Subcutaneous adipose tissue (tissue), 4 donors: ENCODE results near the gene EHD4. TPM values are rescaled to one million over a fixed set of nuclear protein-coding genes. Genes with fewer than 3 reads are reported as not detected.

Experiments used
- total RNA-seq, 4 donors: library from RNA; depleted of rRNA; stranded (reverse); fragments of >200 nt; gene quantifications; one replicate each; pipeline ENCODE4 v1.1.0, GENCODE V29; 2016
- TF ChIP-seq, protein P1 (sequence below): fragments of 450-650 bp; IDR thresholded peaks from one replicate; pipeline ENCODE4 v1.5.1; 2016; ENCODE audit warnings: low read depth, mild to moderate bottlenecking, control low read depth, antibody characterized with exemption, moderate library complexity

The EHD4 gene
- total RNA-seq, 4 donors from 2014 or later, result 24.8 to 43.2 (median 33.0) TPM

DNA sequence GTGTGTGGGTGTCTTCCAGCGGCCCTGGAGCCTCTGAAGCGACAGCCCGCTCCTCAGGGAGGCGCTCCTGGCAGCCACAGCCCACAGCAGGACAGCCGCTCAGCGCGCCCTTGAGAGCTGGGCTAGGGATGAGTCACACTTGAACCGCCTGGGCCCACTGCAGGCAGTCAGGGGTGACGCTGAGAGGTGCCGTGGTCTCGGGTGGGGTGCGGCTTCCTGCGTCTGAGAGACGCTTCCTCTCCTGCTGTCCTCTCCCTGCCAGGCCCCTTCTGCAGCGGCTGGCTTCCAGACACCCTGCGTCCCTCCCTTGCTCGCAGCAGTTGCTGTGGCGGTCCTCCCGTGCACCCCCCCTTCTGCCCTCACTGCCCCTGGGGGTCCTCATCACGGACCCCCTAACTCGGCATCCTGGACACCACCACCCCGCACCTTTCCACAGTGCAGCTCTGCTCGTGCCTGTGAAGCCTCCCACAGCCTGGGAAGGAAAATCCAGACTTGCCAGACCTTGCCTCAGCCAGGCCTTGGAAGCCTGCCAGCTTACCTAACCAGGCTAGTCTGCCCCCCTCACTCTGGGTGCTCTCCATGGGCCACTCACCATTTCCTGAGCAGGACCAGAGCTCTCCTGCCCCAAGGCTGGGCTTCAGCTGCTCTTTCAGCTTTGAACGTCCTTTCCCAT lies 77.4 kb downstream of the EHD4 start:
- TF ChIP-seq, protein P1, sequence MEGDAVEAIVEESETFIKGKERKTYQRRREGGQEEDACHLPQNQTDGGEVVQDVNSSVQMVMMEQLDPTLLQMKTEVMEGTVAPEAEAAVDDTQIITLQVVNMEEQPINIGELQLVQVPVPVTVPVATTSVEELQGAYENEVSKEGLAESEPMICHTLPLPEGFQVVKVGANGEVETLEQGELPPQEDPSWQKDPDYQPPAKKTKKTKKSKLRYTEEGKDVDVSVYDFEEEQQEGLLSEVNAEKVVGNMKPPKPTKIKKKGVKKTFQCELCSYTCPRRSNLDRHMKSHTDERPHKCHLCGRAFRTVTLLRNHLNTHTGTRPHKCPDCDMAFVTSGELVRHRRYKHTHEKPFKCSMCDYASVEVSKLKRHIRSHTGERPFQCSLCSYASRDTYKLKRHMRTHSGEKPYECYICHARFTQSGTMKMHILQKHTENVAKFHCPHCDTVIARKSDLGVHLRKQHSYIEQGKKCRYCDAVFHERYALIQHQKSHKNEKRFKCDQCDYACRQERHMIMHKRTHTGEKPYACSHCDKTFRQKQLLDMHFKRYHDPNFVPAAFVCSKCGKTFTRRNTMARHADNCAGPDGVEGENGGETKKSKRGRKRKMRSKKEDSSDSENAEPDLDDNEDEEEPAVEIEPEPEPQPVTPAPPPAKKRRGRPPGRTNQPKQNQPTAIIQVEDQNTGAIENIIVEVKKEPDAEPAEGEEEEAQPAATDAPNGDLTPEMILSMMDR, result no peak

DNA sequence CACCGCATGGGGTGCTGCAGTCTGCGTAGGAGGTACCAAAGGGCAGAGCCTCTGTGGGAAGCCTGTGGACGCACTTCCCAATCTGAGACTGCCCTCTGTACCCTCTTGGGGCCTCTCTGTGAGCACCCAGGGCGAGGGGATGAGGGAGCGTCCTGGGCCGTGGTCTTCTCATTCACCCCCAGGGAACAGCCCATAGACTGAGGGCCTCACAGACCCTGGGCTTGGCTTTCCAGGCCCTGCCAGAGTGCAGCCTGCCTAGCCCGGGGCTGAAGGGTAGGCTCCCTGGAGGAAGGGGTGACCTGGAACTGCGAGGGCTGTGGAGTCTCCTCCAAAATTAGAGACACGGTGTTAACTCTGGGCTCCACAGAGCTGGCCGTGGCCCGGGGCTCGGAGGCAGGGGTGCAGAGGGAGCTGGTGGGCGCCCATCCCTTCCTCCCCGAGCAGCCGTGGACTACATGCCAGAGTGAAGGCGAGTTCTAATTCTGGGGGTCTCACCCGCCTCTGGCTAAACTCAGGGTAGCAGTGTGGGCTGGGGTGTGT lies 78.0 kb downstream of the EHD4 start:
- TF ChIP-seq, protein P1, result no peak

DNA sequence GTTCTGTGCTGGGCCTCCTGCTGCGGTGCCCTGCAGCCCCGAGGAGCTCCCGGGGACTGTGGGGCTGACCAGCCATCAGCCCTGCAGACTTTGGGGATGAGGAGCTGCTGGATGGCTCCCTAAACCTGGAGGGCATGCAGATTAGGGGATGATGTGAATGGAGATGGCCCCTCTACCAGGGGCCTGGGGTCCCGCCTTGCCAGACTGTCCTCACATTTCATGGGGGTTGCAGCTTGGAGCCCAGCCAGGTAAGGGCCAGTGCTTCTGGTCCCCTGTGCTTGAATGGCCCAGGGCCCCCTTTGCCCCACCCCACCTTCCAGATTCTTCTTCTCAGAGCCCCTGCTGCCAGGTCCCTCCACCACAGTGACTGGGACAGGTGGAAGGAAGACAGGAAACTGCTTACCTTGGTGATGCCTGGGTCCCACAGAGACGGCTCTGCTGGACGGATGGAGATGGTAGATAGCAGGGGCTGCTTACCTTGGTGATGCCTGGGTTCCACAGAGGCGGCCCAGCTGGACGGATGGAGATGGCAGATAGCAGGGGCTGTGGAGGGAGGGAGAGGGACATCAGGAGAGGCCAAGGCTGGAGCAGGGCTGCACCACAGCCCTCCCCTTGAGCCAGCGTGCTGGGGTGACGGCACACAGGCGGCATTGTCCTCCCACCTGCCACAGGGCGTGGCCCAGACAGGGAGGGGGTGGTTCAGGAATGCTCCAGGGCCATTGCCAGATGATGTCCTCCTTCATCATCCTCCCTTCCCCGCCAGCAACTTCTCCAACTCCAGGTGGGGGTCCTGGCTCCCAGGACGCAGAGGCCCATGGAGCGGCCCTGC lies 78.7 kb downstream of the EHD4 start, which contains the start of gene SPTBN5:
Gene SPTBN5 (minus strand): TSS at position 632 of the 829 bp plus-strand sequence. CDS start 556 bp downstream, at position 76.
- TF ChIP-seq, protein P1, result no peak

DNA sequence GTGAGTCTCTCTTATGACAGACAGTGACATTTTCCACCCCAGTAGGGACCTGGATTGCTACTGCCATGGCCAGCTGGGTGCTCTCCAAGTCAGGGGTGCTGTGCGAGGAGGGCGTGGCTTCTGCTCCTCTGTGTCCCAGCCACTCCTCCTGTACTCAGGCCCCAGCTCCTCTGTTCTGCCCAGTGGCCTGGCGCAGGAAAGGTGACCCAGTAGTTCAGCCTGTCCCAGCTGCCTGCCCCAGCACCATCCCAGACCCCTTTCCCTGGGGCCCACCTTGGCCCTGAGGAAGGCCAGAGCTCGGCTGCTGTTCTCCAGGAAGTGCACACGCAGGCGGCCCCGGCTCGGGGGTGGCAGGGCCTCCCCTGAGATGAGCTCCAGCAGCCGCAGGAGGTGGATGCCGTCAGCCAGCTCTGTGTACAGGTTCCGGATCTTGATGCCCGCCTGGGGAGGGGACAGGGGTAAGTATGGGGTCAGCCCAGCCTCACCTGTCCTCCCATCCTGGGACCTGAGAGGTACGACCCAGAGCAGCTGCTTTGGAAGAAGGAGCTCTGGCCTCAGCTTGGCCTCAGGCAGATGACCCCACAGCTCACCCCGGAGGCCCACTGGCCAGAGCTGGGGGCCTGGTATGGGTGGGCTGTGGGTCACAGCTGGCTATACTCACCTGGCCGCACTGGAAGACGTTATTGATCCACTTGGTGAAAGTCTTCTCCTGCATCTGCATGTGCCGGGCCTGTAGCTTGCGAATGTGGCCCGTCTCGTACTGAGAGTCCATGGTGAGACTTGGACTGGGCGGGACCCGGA lies 79.5 kb downstream of the EHD4 start:
- TF ChIP-seq, protein P1, result no peak

DNA sequence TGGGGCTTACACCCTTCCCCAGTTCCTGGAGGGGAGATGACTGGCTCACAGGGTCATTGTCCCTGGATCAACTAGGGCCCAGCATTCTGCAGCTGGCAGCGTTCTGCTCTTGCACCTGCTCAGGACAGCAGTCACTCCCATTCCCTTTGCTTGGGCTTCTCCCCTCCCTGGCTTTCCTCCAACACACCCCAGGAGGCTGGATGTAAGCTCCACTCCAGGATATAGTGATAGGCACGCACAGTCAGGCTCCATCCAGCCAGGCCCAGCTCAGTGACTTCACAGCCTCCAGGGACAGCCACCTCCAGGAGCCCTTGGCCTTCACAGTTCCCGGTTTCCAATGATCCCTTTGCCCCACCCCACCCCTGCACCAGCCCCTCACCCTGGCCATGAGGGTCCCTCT lies 80.4 kb downstream of the EHD4 start:
- TF ChIP-seq, protein P1, result no peak

DNA sequence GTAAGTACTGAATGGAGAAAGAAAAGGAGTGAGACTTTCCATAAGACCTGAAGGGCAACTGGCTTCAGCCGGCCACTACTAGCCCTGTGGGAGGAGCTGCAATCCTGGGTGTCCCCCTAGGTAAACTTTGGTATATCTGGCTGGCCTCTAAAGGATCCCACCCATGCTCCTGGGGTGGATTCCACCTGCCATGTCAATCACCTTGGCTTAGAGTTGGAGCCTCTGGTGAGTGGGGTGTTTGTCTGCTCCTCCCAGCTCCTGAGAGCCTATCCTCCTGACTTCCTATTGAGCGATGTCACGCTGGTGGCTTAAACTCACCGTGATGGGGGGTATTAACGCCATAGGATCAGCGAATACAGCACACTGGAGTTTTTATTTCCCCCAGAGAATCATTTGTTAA lies 81.1 kb downstream of the EHD4 start:
- TF ChIP-seq, protein P1, result no peak
